B cell (primary cell): ENCODE results near the gene FGD1.

ENCODE experiments used
- EZH2 ChIP-seq: IDR thresholded peaks from 2 replicates; pipeline ENCODE4 v1.6.1; 2012; ENCODE audit warnings: borderline replicate concordance, low read depth, mild to moderate bottlenecking, moderate library complexity, low read length; ENCODE audit not compliant: insufficient read depth, poor library complexity, severe bottlenecking
- TF ChIP-seq, protein P1 (sequence below): fragments of 200-600 bp; IDR thresholded peaks from one replicate; pipeline ENCODE4 v1.8.0; 2022; ENCODE audit warnings: antibody characterized with exemption, mild to moderate bottlenecking

GRCh38 chrX:54496936-54497335 lies 902 bp upstream of the FGD1 start:
- no peak for TF ChIP-seq EZH2
- TF ChIP-seq, protein P1, sequence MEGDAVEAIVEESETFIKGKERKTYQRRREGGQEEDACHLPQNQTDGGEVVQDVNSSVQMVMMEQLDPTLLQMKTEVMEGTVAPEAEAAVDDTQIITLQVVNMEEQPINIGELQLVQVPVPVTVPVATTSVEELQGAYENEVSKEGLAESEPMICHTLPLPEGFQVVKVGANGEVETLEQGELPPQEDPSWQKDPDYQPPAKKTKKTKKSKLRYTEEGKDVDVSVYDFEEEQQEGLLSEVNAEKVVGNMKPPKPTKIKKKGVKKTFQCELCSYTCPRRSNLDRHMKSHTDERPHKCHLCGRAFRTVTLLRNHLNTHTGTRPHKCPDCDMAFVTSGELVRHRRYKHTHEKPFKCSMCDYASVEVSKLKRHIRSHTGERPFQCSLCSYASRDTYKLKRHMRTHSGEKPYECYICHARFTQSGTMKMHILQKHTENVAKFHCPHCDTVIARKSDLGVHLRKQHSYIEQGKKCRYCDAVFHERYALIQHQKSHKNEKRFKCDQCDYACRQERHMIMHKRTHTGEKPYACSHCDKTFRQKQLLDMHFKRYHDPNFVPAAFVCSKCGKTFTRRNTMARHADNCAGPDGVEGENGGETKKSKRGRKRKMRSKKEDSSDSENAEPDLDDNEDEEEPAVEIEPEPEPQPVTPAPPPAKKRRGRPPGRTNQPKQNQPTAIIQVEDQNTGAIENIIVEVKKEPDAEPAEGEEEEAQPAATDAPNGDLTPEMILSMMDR = no peak
